NCI-H146 treated with DMSO at 0.1 percent for 48 hours (cell line): ENCODE data around the gene ZNF641.
"Not testable (repeated sequence)": the region's sequence is repeated elsewhere in the genome, so short reads cannot be mapped to it uniquely, and the experiment has no call there.

Experiments
- DNase-seq: peaks from one replicate; lab custom pipeline; 2025; ENCODE audit not compliant: unreplicated experiment; lab: John Stamatoyannopoulos, UW

The ZNF641 gene

GRCh38 chr12:48336061-48336460 is 14.7 kb downstream of the ZNF641 start:
- DNase-seq = no peak

DNA sequence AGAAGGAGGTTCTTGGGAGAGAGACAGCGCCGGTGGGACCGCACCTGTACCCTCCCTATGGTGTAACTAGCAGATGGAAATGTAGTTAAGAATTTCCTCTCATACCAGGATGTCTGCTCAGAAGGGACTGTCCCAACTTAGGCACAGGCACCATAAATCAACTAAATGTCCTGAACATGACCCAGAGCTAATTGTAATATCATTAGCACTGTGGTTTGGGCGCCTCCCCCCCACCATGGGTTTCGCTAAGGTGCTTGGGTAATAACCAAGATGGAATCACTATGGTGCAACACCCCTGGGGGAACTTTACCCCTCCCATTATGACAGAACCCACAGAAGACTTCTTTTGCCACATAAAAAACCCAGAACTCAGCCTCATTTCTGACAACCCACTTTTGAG is 15.9 kb downstream of the ZNF641 start:
- no peak for DNase-seq

- not testable (repeated sequence) for DNase-seq
These were observed 17.0 kb downstream of the ZNF641 start for GRCh38 chr12:48333680-48334079.

DNA sequence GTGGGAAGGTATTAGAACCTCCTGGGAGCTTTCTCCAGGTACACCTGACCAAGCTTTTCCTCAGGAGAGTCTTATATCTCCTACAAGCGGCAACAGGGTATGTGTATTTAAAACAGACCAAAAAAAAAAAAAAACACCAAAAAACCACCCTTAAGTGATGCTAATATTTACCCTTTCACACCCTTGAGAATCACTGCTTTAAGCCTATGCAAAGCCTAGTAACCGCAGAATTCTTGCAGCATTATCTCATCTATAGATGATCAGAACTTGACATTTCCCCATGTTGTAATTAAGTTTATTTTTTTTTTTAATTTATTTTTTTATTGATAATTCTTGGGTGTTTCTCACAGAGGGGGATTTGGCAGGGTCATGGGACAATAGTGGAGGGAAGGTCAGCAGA is 19.3 kb downstream of the ZNF641 start:
- DNase-seq = no peak

DNA sequence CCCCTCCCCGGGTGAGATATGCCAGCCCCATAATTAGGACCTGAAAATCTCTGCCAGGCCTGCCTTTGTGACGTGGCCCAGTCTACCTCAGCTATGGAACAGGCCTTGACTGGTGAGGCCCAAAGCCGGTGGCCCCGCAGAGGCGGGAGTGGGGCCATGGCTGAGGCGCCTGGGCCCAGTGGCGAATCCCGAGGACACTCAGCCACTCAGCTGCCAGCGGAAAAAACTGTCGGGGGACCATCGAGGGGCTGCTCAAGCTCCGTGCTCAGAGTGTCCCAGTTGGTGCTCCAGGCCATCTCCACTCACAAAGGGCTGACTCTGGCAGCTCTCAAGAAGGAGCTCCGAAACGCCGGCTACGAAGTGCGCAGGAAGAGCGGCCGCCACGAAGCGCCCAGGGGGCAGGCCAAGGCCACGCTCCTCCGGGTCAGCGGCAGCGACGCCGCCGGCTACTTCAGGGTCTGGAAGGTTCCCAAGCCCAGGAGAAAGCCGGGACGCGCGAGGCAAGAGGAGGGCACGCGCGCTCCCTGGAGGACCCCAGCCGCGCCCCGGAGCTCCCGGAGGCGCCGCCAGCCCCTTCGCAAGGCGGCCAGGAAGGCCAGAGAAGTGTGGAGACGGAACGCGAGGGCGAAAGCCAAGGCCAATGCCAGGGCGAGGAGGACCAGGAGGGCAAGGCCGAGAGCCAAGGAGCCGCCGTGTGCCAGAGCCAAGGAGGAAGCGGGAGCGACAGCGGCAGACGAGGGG is 21.4 kb downstream of the ZNF641 start:
- no peak for DNase-seq

- no peak for DNase-seq
These were observed 34.2 kb downstream of the ZNF641 start for GRCh38 chr12:48316491-48316890.

- no peak for DNase-seq
These were observed 39.4 kb downstream of the ZNF641 start for GRCh38 chr12:48311313-48311712.

GRCh38 chr12:48307269-48307668 is 43.5 kb downstream of the ZNF641 start:
- DNase-seq = no peak

GRCh38 chr12:48305190-48305589 is 45.5 kb downstream of the ZNF641 start:
- DNase-seq = no peak

GRCh38 chr12:48302161-48302911 is 48.4 kb downstream of the ZNF641 start:
- DNase-seq = no peak

DNA sequence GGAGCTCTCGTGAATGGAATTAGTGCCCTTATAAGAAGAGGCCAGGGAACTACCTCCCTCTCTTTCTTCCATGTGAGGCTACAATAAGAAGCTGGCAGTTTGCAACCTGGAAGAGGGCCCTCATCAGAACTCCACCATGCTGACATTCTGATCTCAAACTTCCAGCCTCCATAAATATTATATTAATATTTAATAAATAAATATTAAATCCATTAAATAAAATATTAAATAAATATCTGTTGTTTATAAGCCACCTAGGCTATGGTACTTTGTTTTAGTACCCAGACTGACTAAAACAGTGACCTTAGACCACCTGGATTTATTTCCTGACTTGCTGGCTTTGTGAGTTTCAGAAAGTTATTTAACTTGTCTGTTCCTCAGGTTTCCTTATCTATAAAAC is 49.9 kb downstream of the ZNF641 start:
- DNase-seq = no peak

DNA sequence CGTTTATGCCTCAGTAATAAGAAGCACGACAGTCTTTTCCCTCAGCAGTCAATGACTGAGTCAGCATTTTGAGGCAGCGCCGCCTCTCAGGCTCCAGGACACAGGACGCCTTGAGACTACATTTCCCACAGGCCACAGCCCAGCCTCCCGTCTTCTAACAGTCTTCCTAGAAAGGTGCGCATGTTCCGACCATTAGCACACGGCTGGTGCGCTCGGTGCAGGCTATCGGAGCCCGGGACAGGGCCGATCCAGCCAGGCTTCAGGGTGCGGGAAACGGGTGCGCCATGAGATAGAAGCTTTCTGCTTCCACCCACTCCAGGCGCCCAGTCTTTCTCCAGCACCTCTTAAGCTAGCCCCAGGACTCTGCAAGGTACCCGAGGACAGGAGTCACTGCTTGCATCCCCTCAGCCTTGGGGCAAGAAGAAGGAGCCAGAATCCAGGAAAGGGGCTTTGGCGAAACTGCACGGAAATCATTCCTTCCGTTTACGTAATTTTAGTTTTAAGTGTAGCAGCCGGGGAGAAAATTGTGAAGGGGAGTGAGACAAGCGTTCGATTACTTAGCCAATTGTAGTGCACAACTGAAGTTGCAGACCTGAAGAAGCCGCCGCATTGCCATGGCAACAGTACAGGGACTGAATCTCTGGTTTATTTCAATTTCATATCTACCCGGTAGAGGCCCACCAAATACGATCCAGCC is 54.0 kb downstream of the ZNF641 start:
- no peak for DNase-seq

DNA sequence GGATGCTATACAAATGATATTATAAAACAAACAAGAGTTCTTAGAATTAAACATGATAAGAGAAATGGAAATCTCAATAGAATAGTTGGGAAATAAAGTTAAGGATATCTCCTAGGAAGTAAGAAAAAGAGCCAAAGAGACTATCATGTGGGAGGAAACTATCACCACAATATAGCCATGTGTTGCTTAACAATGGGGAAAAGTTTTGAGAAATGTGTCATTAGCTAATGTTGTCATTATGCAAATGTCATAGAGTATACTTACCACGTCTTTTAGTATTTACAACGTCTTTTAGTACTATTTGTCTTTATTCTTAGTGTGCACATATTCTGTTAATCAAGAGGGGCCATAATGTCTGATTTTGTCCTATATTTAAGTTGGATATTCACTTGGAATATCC is 58.7 kb downstream of the ZNF641 start:
- DNase-seq = no peak

GRCh38 chr12:48291511-48291910 is 59.2 kb downstream of the ZNF641 start:
- no peak for DNase-seq

DNA sequence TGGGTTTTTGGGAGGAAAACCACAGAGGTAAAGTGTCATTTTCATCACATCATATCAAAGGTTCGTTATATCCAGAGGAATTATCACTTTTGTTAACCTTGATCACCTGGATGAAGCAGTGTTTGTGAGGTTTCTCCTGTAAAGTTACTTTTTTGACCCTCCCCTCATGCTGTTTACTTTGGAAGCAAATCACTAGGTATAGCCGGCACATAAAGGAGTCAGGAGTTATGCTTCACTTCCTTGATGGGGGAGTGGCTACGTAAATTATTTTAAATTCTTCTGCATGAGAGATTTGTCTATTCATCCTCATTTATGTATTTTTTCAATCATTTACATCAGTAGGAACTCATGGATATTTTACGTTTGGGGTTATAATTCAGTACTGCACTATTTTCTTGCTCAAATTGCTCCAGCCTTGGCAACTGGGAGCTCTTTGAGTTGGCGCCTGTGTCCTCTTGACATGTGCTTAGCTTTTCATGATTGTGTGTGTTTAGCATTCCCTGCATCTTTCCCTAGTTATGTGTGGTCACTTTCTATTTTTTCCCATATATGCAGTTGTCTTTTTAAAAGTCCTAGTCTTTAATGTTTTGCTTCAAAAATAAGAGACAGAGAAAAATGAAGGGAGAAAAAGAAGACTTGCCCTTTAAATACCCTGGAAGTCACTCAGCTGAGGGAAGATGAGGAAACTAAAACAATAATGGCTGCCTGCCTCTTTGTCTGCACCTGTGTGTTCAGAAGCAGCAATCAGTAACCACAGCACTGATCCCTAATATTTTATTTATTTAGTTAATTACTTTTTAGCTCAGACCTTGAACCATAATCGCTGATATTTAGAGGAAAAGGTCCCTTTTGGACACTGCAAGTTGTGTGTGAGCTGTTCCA is 62.1 kb downstream of the ZNF641 start:
- no peak for DNase-seq
